HG03139 (cell line): ENCODE data around the gene UGT1A6.
"Not testable (repeated sequence)": the region's sequence is repeated elsewhere in the genome, so short reads cannot be mapped to it uniquely, and the experiment has no call there.

ENCODE experiments used
- ATAC-seq: cut with Tn5 transposase; IDR thresholded peaks from one replicate; pipeline ENCODE4 v1.9.1; 2021; ENCODE audit not compliant: unreplicated experiment

The UGT1A6 gene

DNA sequence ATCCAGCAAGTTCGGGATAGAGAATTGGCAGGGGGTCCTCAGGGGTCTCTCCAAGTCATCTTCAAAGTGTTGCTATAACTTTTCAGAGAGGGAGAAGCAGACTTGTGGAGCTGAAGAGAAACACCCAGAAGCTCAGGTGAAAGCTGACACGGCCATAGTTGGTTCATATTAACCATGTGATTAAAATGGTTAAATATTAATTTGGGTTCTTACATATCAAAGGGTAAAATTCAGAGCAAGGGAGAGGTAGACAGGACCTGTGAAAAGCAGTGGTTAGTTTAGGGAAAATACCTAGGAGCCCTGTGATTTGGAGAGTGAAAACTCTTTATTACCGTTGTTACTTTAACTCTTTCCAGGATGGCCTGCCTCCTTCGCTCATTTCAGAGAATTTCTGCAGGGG, at the start of gene UGT1A6:
TSS of gene UGT1A6 (plus strand) at position 243 of the 400 bp plus-strand sequence. CDS start at position 358, 115 bp downstream.
- no peak for ATAC-seq

DNA sequence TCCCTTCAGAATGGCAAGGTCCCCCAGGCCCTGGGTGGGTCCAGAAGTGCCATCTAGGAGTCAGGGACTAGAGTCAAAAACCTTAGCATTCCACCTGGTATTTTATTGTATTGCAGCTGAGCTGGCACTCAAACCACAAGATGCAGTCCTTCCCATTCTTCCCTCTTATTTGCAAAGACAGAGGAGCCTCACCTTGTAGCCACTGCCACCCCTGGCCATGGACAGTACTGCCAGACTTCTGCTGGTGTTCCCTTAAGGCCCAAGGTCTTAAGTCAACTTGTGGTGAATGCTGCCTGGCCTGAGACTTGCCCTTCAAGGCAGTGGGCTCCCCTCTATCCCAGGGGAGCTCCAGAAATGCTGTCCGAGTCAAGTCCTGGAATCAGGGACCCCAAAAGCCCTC, 49.6 kb upstream of the UGT1A6 start:
- no peak for ATAC-seq

DNA sequence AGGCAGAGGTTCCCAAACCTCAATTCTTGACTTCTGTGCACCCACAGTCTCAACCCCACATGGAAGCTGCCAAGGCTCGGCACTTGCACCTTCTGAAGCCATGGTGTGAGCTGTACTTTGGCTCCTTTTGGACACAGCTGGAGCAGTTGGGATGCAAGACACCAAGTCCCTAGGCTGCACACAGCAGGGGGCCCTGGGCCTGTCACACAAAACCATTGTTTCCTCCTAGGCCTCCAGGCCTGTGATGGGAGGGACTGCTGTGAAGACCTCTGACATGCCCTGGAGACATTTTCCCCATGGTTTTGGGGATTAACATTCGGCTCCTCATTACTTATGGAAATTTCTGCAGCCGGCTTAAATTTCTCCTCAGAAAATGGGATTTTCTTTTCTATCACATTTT, 46.7 kb upstream of the UGT1A6 start:
- not testable (repeated sequence) for ATAC-seq

DNA sequence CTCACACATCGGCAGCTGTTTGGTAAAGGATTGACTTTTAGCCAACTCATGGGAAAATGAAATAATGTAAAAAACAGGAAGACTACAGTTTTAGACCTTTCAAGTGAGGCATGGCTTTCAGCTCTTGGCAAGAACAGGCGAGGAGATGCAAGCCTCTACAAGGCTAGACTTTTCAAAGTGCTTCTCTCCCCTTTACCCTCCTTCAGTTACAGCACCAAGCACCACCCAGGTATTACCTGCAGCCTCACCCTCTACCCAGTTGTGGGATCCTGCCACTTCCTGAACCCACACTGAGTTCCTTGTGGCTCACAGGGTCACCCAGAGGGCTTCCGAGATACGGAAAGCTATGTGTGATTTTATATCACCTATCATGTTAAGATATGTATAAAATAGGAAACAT, 41.7 kb upstream of the UGT1A6 start:
- no peak for ATAC-seq

DNA sequence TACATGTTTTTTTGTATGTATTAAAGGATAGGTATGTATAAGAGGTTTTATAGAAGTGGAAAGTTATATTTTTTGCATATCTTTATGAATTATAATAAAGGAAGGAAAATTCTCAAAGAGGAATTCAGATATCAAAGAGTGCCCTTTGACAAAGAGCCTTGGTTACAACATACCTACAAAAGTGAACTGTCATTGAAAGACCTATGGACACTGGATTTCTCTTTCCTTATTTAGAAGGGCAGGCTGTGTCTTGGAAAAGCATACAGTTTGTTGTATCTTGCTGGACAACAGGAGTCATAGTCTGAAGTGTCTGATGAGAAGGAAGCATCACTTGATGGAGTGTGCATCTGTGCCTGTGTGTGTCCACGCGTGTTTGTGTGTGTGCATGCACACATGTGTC, 41.3 kb upstream of the UGT1A6 start:
- no peak for ATAC-seq

DNA sequence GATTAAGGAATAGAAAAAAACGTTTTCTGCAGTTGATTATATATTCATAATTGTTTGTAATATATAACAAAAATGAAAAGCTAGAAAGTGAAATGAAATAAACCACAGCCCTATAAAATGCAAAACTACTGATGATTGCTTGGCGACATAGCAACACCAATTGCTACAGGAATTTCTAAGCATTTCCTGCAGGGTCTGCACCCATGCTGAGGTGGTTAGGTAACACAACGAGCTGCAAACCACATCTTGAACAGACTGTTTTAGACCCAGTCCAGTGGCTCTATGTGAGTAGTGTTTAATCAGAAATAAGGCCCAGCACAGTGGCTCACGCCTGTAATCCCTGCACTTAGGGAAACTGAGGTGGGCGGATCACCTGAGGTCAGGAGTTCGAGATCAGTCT, 38.2 kb upstream of the UGT1A6 start:
- ATAC-seq, result no peak

DNA sequence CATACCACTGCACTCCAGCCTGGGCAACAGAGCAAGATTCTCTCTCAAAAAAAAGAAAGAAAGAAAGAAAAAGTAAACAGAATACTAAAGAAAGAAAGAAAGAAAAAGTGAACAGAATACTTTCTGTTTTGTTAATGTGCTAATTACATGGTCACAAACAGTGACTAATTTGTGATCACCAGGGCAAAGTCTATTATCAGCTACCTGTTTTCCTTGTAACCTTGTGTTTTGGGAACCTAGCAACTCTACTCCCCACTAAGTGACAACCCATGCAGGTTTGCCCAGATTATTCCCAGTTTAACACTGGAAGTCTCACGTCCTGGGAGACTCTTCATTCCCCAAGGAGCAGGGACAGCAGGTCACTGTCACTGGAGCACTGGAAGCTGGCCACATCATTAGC, 37.6 kb upstream of the UGT1A6 start:
- no peak for ATAC-seq

DNA sequence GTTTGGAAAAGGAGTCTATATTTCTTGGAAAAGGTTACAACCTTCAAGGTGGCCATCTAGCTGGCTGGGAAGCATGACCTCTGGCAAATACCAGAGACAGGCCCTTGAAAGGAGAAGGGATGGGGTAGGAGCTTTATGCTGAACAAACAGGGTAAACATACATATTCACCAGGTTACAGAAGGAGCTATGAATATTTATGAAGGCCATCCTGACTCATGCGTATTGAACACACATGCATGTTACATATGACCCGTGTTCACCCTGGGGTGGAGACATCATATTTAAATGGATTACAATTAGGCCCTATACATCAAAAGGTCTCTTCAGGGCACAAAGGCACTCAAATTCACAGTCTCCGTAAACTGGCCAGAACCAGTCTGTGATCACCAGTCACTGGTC, 36.7 kb upstream of the UGT1A6 start:
- ATAC-seq, result not testable (repeated sequence)

DNA sequence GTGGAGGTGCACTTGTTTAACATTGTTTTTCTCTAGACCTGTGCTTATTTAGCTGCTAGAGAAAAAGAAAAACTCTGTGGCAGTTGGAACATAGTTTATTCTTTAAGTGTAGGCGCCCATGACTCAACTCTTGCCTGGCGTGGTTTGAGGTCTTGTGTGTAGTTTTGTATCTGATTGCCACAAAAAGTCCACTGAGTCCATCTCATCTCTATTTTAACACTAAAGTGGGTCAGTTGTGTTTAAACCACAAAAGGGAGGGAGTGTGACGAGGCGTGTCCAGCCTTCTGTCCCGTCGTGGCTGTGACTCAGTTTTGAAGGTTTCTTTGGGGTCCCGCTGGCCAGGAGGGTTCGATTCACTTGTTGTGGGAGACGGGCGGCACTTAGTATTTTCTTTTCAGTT, 36.2 kb upstream of the UGT1A6 start:
- no peak for ATAC-seq

DNA sequence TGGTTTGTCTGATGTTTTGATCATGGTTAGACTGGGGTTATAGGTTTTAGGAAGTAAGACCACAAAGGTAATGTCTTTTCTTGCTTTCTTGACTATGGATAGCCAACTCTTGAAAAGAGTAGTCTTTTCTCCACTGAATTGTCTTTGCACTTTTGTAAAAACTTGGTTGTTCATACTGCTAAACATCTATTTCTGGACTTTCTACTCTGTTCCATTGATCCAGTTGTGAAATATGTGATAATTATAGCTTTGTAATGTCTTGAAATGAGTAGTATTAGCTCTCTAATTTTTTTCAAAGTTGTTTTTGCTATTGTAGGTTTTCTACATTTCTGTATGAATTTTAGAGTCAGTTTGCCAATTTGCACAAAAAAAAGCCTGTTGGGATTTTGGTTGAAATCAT, 34.1 kb upstream of the UGT1A6 start:
- no peak for ATAC-seq

DNA sequence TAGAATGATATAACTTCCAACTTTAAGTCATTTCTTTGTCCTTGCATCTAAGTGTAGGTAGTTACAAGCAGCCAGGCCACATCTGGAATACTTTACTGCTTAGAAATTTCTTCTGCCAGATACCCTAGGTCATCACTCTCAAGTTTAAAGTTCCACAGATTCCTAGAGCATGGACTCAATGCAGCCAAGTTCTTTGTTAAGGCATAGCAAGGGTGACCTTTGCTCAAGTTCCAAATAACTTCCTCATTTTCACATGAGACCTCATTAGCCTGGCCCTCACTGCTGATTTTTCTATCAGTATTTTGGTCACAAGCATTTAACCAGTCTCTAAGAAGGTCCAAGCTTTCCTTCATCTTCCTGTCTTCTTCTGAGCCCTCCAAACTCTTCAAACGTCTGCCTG, 28.8 kb upstream of the UGT1A6 start:
- ATAC-seq, result no peak

DNA sequence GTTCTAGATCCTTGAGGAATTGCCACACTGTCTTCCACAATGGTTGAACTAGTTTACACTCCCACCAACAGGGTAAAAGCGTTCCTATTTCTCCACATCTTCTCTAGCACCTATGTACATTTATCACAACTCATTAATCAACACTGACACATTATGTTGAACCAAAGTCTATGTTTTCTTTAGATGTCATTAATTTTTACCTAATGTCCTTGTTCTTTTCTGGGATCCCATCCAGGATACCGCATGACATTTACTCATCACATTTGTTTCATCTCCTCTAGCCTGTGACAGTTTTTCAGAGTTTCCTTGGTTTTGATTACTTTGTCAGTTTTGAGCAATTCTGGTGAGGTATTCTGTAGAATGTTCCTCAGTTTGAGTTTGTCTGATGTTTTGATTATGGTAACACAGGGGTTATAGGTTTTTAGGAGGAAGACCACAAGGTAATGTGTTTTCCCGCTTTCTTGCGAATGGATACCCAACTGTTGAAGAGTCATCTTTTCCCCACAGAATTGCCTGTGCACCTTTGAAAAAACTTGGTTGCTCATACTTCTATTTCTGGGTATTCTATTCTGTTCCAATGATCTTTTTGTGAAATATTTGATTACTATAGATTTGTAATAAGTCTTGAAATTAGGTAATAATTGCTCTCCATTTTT, 24.0 kb upstream of the UGT1A6 start:
- ATAC-seq, result no peak

DNA sequence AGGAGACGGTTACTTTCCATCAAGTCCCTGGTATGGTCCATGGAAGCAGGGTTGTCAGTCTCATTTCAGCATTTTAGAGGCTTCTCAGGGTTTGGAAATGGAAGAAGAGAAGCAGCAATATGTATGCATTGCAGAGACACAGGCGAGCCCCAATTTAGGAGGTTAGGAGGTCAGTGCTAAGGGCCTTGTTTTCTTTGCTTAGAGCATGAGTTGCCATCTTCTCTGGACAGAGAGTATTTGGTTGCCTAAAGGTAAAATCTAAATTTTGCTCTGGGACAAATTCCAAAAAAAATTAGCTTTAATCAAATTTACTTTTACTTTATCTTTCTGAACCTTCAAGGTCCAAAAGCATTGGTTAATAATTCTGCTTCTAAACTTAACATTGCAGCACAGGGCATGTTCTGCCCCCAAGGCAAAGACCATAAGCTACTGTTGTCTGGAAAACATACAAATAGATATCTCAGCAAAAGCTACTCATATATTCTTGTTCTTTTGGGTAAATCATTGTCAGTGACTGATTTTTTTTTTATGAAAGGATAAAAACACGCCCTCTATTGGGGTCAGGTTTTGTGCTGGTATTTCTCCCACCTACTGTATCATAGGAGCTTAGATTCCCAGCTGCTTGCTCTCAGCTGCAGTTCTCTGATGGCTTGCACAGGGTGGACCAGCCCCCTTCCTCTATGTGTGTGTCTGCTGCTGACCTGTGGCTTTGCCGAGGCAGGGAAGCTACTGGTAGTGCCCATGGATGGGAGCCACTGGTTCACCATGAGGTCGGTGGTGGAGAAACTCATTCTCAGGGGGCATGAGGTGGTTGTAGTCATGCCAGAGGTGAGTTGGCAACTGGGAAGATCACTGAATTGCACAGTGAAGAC, 21.2 kb upstream of the UGT1A6 start, which contains the start of gene UGT1A9:
TSS of gene UGT1A9 (plus strand) at position 609 of the 872 bp plus-strand sequence. CDS start at position 646, 37 bp downstream.
- no peak for ATAC-seq

DNA sequence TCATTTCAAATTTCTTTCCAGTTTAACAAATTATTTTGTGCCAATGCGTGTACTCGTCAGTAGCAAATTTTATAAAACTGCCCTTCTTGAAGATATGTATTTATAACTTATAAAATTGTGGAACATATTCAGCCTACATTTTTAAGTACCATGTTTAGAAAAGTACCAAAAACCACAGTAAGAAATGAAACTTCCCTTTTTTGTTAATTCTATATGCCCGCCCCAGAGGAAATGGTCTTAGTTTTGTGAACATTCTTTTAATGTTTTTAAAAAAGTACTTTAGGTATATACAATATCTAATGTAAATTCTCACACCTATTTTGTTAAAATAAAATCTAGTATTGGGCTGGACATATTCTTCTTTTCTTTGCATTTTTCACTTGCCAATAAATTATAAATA, 19.8 kb upstream of the UGT1A6 start:
- no peak for ATAC-seq

DNA sequence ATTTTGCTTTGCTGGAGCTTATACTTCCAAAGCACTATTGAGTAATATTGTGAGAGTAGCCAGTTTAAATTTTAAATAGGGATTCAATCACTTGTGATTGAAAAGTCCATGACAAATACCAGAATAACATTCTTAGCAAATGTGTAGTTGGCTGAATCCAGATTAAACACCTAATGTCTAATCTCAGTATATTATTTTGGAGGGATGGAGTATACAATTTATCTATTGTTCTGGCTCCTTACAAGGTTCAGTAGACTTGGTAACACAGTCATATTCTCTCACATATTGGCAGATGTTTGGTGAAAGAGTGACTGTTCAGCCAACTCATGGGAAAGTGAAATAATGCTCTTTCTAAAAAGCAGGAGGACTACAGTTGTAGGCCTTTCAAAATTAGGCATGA, 18.8 kb upstream of the UGT1A6 start:
- ATAC-seq, result no peak

DNA sequence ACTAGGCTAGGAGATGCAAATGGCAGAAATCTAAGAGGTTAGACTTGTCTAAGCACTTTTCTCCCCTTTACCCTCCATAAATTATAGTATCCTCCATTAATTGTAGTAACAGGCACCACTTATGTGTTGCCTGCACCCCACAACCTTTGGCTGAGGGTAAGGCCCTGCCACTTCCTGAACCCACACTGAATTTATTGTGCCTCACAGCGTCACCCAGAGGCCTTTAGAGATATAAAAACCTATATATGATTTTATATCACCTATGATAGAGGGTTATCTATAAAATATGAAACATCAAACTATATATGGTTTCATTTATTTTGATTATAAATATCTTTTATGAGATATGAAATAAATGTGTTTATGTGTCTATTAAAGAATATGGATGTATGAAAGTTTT, 18.4 kb upstream of the UGT1A6 start:
- ATAC-seq, result no peak

DNA sequence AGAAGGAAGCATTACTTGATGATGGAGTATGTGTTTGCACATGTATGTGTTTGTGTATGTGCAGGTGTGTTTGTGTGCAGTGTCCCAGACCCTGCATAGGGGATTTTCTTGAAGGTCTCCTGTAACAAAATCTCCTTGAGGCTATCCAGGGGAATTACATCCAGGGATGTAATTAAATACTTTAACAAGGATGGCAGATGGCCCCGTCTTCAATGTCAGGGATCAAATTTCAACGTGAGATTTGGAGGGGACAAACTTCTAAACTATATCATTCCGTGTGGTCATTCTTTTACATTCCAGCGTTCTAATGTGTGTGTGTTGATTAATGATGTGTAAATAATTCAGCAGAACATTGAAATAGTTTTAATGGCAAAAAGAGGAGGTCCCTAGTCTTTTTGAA, 17.7 kb upstream of the UGT1A6 start:
- no peak for ATAC-seq

DNA sequence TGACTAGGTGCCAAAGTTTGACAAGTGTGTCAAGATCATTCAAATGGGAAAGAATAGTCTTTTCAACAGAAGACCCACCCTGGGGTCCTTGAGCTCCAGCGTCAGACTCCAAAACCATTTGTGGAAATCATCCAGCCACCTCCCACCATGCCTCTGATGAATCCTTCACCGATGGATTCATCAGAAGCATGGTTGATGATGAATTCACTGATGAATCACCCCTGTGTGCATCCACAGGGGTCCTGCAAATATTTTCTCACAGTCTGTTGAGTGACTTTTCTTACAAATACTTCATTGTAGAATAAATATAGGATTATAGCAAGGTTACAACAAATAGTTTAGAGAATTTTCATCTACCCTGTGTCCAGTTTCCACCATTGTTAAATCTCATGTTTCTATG, 16.6 kb upstream of the UGT1A6 start:
- no peak for ATAC-seq

DNA sequence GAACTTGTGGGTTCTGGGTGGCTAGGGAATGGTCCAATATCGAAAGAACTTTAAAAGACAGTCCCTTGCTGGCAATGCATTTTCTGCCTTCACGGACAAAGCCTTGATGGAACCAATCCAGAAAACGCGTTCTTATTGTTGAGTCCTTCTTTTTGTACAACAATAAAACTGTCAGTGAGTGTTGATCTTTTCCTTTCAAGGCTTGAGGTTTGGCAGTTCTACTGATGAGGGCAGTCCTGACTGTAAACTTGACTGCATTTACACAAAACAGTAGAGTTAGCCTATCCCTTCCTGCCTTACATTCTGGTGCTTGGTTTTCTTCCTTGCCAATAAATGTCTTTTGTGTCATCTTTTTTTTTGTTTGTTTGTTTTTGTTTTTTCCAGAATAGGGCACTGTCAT, 13.5 kb upstream of the UGT1A6 start:
- no peak for ATAC-seq

DNA sequence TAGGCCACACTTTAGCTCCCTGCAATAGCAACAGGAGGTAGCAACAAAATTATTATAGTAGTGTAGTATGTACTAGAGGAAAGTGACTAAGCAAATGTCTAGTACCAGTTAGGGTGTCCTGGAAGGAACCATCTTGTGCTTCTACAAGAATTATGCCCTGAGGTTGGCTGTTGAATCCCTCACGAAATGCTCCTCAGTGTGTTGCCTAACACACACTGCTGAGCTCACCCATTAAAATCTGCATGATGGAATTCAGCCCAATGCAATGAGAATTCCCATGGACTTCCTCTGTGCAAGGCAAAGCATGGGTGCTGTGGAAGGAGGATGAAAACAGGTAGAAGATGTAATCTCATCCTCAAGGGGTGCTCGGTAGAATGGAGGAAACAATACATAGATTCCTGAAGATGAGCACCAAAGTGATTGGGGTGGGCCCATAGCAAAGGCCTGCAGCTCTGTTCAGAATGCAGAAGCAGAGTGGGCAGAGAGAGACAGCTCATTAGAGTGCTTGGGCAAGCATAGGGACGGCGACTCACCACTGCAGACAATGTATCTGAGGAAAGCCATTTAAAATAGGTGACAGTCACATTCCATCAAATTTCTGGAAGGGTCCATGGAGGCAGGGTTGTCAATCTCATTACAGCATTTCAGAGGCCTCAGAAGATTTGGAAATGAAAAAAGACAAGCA, 12.2 kb upstream of the UGT1A6 start:
- no peak for ATAC-seq

DNA sequence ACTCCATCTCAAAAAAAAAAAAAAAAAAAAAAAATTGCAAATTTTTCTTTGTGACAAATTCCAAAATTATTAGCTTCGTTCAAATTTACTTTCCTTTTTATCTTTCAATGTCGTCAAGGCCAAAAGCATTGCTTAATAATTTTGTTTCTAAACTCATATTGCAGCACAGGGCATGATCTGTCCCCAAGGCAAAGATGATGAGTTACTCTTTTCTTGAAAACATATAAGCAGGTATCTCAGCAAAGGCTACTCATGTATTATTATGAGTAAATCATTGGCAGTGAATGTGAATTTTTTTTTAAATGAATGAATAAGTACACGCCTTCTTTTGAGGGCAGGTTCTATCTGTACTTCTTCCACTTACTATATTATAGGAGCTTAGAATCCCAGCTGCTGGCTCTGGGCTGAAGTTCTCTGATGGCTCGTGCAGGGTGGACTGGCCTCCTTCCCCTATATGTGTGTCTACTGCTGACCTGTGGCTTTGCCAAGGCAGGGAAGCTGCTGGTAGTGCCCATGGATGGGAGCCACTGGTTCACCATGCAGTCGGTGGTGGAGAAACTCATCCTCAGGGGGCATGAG, 11.1 kb upstream of the UGT1A6 start, which contains the start of gene UGT1A7:
TSS of gene UGT1A7 (plus strand) at position 381 of the 579 bp plus-strand sequence. CDS start at position 418, 37 bp downstream.
- no peak for ATAC-seq
